ENCODE data around the gene SNX30.

Gene SNX30

DNA sequence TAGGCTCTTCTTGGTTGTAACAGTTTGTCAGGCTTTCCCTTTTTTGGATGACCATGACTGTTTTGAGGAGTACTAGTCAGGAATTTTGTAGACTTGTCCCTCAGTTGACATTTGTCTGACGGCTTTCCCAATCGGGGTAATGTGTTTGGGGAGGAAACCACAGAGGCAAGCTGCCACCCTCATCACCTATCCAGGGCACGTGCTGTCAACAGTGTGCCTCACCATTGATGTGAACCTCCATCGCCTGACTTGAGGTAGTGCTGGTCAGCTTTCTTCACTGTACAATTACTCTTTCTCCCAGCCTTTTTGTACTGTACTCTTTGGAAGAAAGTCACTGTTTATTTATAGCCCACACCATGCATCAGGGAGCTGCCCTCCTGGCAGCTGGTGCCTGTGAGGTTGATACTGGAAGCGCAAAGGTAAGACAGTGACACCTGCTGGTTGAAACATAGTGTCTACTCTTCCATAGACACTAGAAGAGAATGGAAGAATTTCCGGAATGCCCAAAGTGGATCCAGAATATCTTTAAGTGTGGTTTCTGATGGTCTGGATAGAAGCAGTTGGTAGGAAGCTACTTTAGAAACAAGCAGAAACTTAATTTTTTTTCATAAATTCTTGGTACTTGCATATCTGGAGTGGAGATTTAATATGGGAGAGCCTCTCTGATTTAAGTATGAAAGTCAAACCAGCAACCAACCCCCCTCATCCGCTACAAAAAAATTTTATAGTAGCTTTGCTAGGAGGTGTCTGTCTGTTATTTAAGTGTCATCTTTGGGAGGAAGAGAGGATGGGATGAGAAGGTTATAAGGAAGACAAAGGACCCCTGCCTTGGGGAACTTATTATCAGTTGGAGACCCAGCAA is 69.3 kb downstream of the SNX30 start:
- DNase-seq, result peak; percentile 21

DNA sequence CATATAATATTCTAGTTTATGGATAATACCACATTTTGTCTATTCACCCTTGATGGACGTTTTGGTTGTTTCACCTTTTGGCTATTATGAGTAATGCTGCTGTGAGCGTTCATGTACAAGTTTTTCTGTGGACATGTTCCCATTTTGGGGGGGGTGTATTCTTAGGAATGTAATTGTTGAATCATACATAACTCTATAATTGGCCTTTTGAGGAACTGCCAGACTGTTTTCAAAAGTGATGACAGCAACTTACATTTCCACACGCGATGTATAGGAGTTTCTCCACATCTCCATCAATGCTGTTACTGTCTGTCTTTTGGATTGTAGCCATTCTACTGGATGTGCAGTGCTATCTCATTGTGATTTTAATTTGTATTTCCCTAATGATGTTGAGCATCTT is 70.3 kb downstream of the SNX30 start:
- DNase-seq, result no peak

DNA sequence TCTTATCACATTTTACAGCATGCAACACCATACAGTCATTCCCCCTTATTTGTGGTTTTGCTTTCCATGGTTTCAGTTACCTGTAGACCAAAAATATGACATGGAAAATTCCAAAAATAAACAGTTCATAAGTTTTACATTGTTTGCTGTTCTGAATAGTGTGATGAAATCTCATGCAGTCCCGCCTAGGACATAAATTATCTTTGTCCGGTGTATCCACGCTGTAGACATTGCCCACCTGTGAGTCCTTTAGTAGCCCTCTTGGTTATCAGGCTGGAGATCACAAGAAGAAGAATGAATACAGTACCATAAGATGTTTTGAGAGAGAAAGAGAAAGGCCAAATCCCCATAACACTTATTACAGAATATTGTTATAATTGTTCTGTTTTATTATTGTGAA is 72.1 kb downstream of the SNX30 start:
- DNase-seq, result no peak

DNA sequence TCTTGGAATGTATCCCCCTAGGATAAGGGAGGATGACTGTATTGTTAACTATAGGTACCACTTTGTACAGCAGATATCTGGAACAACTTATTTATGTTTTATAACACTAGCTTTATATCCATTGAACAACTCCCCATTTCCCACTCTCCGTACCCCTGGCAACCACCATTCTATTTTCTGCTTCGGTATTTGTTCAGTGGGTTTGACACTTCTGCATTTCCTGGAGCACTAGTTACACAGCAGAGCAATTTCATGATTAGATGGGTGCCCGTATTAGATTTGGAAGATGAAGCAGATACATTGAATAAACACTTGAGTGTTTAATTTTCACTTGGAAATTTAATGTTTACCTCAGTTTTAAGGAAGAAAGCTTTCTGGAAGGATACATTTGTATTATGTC is 72.7 kb downstream of the SNX30 start:
- no peak for DNase-seq

DNA sequence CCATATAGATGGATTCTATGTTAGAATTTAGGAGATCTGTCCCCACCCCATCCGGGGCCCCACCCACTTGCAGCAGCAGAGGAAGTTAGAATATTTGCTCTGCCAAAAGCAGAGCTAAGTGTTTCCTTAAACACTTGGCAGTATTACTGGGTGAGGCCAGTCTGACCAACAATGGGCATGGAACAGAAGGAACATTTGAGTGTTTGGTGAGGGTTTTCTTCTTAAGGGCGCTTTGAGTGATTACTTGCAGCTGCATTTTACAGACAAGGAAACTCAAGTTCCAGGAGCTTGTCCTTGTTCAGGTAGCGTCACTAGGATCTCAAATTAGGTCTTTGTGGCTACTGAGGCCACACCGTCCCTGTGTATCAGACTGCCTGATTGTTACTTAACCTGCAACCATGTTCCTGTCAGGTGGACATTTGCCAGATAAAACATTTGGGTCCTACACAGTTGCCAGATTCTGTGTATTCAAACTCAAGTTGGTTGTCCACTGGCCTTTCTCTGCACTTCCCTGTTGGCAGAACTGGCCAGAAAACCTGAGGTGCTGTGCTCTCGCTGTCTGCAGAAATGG is 80.8 kb downstream of the SNX30 start:
- DNase-seq, result no peak

DNA sequence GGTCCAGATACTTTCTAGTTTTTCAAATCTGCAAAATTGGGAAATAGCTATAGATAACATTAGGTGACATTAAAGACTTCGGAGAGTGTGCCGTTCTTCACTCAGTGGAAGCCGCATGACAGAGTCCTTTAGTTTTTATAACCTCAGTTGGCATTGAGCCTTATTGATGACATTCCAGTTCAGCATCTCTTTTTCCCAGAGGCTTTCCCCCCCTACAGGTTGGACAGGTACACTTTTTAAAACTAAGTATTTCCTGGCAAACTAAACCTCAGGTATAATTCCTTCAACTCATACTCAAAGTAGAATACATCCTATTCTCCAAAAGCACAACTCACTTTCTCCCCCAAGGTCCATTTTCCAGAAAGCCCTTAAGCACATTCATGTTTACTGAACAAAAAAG is 81.4 kb downstream of the SNX30 start:
- DNase-seq, result no peak

DNA sequence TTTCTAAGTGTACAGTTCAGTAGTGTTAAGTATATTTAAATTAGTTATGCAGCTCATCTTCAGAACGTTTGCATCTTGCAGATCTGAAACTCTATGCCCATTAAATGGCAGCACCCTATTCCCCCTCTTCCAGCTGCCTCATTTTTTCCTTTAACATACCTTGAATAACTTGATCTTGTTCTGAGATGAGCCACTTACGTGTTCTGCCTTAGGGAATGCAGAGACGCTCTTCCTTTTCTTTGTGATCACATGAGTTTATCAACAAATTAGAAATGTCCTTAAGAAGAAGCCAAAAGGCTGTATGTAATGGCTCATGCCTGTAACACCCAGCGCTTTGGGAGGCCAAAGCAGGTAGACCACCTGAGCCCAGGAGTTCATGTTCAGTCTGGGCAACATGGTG is 82.5 kb downstream of the SNX30 start:
- no peak for DNase-seq

DNA sequence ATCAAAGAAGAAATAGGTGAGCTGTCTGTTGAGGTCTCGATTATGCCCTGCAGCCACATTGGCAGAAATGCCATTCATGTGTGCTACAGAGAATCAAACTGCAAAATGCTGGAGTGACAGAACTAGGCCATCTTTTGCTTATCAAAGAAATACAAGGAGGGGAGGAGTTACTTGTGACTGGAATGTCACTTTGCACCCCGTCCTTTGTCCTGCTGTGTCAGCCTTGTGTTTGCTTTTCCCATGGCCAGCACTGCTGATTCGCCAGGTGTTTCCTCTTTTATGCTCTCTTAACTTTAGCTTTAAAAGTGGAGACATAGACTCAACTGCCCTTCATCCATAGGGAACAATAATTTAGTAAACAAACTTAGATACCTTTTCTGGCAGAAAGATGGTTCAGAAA is 85.8 kb downstream of the SNX30 start:
- DNase-seq, result no peak

DNA sequence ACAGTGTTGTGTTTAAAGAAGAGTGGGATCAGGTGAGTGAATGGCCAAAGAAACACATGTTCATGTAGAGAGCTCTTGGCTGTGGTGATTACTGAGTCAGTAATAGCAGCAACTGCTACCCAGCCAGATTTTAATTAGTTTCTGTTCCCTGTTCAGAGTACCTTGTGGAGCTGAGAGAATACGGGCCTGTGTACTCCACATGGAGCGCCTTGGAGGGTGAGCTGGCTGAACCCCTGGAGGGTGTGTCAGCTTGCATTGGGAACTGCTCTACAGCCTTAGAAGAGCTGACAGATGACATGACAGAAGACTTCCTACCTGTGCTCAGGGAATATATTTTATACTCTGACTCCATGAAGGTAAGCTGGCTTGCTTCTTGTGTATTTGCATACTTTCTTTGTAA is 87.8 kb downstream of the SNX30 start:
- no peak for DNase-seq

DNA sequence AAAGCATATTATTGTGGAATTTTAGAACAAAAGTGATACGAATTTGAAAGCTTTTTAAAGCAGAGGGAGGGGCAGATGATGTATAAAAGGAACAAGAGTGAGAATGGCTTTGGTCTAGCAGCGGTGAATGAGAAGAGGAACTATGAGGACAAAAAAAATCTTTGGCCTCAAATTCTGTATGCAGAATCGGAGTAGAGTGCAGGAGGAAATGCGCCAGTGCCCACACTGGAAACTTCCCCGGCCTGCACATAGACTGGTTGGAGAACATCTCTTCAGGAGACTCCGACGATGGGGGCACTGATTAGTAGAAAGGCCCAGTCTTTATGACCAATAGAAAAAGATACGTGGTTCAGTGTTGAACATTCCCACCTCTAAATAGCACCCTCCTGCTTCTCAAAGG is 88.8 kb downstream of the SNX30 start:
- DNase-seq, result no peak

DNA sequence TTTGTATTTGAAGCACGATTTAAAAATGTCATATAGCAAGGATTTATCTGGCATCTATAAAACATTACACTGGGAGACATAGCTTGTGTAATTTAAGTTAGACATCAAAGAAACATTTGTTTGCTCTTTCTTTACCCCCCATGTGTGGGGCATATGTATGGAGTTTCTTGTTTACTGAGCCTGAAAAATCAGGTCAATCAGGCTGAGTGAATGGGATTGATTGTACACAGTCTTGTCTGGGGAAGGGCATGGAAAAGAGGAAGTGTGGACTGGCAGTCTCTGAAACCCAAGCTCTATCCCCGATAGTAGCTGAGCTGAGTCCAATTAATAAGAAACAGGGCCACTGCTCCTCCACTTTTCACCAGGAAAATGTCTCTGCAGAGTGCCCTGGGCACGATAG is 90.7 kb downstream of the SNX30 start:
- DNase-seq, result no peak

DNA sequence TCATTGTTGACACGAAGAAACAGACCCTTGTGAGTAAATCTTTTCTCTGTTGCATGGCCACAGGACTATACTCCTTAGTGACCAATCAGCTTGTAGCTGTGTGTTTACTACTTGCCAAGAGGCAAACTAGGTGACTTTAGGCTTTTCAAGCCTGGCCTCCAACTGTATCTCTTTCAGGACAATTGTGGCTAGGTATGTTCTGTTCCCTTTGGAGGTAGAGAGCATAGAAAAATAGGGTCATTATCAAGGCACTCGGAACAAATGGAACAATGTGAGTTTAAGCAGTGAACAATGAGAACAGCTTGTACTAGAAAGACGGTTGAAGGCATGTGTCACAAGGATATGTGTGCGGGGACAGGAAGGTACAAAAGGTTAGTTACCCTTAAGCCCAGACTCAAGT is 92.0 kb downstream of the SNX30 start:
- no peak for DNase-seq

DNA sequence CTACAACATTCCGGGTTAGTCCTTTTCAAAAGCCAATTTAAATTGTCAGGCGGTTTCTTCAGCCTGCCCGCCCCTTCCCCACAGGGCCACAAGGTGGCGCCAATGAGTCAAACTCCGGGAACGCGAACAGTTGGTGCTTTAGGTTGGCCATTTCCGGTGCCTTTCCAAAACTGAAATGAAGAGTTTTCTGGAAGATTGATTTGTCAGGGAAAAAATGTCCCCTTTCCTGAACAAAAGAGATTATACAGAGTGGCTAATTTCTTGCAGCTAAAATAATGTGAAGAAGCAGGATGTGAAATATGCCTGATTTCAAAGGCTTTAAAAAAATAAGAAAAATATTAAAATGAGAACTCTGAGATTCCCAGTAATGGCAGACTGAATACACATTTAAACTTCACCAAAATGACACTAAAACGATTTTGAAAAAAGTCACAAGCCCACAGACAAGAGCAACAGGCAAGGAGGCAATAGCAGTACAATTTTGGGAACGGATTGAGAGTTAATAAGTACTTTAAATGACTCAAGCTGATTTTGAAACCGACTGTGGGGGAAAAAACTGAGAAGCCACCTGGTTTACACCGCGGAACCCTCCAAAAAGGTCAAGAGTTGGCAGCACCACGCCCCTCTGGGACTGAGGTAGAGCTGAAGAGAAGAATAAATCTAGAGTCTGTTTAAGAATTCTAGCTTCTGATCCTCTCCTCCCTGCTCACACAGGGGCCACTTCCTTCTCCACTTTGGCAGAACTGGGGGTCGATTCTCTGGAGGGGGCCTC is 94.4 kb downstream of the SNX30 start:
- DNase-seq, result peak; percentile 45

DNA sequence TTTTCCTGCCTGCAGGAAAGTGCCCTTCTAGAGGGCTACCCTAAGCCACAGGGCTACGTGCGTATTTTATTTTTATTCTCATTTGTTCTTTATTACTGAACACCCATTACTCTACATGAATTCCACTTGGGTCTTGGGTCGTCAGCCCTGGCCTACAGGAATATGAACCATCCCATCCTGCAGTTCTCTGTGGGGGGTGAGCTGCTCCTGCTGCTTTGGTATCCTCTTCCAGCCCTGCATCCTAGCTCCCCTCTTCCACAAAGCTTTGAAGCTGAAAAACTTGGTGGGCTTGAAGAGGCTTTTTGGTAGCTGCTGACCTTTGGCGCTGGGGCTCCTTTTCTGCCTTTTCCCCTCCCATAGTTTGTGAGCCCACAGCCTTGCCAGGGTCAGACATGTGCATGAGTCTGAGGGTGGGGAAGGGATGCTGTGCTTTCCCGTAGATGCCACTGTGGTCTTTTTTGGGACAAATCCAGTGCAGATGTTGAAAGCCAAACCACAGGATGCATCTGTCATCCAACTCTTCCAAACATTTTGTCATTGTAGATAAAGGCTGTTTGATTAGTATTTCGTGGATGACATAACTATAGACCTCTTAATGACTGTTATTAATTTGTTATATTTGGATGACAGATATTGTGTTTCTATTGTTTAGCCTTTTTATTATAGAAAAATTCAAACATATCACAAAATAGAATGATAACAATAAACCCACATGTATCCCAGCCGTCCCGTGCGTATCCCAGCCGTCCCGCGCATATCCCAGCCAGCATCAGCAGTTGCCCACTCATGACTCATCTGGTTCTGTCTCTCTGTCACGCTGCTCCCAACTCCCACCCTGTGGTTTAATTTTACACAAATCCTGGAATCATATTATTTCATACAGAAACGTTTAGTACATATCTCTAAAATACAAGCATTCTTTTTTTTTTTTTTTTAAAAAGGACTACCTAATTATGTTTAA is 96.2 kb downstream of the SNX30 start:
- DNase-seq, result no peak

DNA sequence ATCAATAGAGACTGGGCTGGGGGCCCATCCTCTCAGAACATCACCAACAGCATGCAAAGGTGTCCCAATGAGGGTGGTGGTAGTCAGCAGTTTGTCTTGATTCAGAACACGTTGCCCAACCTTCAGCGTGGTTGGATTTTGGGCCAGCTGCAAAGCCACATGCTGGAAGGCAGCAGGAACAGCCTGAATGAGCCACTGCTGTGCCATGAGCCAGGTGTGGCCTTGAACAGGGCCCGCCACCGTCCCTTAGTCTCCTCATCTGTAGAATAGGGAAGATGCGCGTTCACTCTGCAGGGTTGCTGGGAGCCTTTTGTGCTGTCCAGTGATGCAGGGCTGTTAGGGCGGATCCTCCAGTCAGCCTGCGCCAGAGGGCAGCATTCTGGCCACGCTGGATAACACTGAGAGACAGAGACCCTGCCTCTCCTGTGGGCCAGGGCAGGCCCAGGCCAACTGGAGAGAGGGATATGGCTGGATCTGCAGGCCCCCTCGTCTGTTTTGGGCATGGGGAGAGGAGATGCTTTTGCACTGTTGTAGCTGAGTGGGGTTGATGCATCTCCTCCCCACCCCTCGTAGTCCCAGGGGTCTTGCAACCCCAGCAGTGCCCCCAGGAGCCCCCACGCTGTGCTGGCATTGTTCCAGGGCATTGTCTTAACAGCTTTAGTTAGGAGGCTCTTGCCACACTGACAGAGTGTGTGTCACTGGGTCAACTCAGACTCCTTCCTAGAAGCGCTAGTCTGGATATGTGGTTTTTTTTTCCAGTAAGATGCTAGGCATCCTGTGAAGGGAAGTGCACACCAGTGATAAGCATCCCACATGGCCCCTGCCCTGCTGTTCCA is 98.0 kb downstream of the SNX30 start:
- no peak for DNase-seq

DNA sequence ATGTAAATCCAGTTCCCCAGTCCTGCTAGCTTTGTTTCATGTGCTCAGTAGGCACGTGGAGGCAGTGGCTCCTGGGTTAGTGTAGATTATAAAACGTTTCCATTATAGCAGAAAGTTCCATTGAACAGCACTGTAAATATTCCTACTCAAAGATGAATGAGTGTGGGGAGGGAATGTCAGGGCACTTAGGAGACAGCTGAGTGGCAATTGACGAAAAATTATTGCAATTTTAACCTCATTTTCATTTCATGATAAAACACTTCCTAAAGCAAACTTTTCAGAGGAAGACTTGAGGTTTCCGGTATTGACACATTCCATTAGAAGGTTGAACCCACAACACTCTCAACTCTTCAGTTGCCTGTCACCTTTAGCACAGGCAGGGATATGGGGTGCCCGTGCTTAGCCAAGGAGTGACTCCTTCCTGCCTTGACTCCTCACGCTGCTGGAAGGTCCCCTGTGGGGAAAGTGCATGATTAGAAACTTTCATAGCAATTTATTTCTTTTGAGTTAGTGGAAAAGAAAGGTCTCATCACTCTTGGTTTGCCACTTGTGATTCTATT is 98.9 kb downstream of the SNX30 start:
- no peak for DNase-seq

DNA sequence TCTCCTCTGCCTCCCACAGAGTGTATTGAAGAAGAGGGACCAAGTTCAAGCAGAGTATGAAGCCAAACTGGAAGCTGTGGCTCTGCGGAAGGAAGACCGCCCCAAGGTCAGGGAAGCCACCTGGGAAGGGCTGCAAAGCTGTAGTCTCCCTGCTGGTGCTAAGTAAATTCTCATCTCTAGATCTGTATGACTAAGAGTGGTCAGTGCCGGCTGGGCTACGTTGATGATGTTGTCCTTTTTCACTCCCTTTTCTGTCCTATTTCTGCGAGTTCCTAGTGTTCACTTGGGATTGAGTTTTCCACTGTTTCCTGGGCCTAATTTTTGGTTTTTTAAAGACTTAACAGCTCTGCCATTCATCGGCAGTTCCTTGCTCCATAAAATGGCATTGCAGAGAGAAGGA is 100.3 kb downstream of the SNX30 start:
- DNase-seq, result no peak

DNA sequence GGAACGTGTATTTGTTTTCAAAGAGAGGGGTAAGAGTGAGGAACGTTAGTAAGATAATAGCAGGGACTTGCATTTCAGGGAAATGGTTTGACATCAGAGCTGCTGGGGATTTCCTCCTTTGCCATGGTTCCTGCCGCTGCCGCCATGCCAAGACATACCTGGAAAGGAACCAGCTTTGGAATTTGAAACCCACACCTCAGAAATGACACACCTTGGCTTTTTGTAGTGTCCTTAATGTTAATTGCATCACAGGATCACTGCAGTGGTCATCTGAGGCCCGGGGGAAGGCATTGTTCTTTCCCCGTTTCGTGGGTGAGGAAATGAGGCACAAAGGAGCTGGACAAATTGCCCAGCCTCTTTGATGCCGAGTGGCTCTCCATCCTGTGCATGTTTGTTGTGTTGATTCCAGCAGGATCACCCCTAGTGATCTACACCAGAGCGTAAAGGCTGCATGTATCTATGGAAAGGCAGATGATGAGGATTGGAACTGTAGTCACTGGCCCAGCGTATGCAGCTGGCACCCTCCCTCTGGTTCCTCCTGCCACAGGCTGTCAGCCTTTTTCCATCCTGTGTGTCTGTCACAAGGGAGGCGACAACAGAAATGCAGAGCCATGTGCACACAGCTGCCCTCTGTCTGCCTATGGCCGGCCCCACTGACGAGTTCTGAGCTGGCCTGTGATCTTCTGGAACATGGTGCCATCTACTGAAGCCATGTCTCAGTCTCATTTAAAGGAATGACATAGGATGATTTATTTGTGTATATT is 102.4 kb downstream of the SNX30 start:
- DNase-seq, result no peak

DNA sequence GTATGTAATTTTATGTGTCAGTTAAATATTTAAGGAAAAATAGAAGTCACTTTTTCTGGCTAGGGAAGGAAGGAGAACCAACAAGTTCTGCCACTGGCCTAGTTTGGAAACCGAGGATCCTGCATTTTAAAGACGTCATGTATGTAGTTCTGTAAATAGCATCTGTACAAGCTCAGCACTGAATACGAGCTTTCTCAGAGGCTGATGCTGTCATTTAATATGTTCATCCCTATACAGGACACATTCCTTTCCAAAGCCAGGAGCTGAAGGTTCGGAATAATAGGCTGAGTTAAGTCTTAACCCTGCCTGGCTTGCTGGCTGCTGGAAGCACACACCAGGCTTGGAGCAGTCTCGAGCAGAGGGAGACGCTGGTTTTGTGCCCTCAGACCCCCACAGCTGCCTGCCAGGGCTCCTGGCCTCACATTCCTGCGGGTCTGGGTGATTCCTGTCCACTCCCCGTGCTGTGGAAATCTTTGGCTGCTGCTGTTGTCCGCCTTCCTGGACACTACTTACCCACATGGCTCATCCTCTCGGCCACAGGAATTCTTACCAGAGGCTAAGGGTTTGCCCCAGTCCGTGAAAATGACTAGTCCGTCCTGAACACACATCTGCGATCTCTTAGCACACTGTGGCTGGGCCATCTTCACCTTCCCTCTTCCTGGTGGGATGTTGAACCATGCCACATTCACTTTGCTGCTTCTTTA is 103.5 kb downstream of the SNX30 start:
- no peak for DNase-seq

DNA sequence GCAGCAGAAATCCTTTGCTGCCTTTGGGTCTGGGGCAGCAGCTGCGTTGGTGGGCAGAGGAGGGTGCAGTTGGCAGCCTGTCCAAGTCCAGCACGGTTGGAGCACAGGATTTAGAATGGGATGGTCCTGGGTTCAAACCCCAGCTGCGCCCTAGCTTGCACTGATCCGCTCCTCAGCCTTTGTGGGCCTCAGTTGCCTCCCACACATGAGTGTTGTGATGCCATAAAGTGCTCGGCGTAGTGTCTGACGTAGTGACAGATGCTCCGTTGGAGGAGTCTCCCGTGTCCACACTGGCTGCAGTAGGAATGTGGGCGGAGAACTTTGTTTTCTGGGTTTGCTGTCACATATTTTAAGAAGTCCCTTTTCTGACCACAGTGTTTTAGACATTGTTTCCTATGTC is 104.1 kb downstream of the SNX30 start:
- no peak for DNase-seq

Data from right kidney (tissue), 1 donor.